Measurements from ENCODE around the gene ECE1. TPM values are rescaled to one million over a fixed set of nuclear protein-coding genes. Genes with fewer than 3 reads are reported as not detected.

ECE1 gene
- total and polyA plus RNA-seq, 2 of the 13 experiments (the other 11 are each of a cell fraction or from before 2014, with no cell fraction given): 13.5 to 21.2 TPM

- TF ChIP-seq PHF21A (CRISPR knock-in tag; IDR thresholded peaks at IDR 0.05): peak; percentile 94
- peak; percentile 82 for TF ChIP-seq POGZ (CRISPR knock-in tag; IDR thresholded peaks at IDR 0.05)
- no peak; the same call in 1 of the 2 replicates for TF ChIP-seq DMAP1 (CRISPR knock-in tag; IDR thresholded peaks at IDR 0.05)
- no peak for TF ChIP-seq ZNF143 (CRISPR knock-in tag; IDR thresholded peaks at IDR 0.05)
- TF ChIP-seq ARNTL (CRISPR knock-in tag; IDR thresholded peaks at IDR 0.05): peak; percentile 62; the same call in 1 of the 2 replicates
- no peak for TF ChIP-seq TMF1 (CRISPR knock-in tag; IDR thresholded peaks at IDR 0.05; ENCODE audit: low read depth)
- 0 out of 2 replicates have a peak, but pooled peaks have one; percentile 59 for TF ChIP-seq ZNF274 (CRISPR knock-in tag; IDR thresholded peaks at IDR 0.05)
- peak; percentile 59 for TF ChIP-seq SP5 (CRISPR knock-in tag; IDR thresholded peaks at IDR 0.05; ENCODE audit: borderline replicate concordance, low read depth)
- no peak for TF ChIP-seq ZNF577 (CRISPR knock-in tag; IDR thresholded peaks at IDR 0.05; ENCODE audit: borderline replicate concordance, low read depth)
- peak; percentile 39 for TF ChIP-seq ZMYM4 (CRISPR knock-in tag; IDR thresholded peaks at IDR 0.05)
- TF ChIP-seq ZNF10 (CRISPR knock-in tag; IDR thresholded peaks at IDR 0.05; ENCODE audit: borderline replicate concordance, low read depth): no peak
- TF ChIP-seq CSRNP1 (CRISPR knock-in tag; IDR thresholded peaks at IDR 0.05): 0 out of 2 replicates have a peak, but pooled peaks have one; percentile 63
- no peak for TF ChIP-seq SCMH1 (CRISPR knock-in tag; IDR thresholded peaks at IDR 0.05; ENCODE audit: borderline replicate concordance)
- TF ChIP-seq MBD4 (IDR thresholded peaks at IDR 0.05; ENCODE audit: borderline replicate concordance, low read length): no peak
- TF ChIP-seq, protein P1, sequence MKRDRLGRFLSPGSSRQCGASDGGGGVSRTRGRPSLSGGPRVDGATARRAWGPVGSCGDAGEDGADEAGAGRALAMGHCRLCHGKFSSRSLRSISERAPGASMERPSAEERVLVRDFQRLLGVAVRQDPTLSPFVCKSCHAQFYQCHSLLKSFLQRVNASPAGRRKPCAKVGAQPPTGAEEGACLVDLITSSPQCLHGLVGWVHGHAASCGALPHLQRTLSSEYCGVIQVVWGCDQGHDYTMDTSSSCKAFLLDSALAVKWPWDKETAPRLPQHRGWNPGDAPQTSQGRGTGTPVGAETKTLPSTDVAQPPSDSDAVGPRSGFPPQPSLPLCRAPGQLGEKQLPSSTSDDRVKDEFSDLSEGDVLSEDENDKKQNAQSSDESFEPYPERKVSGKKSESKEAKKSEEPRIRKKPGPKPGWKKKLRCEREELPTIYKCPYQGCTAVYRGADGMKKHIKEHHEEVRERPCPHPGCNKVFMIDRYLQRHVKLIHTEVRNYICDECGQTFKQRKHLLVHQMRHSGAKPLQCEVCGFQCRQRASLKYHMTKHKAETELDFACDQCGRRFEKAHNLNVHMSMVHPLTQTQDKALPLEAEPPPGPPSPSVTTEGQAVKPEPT (CRISPR knock-in tag; IDR thresholded peaks at IDR 0.05; ENCODE audit: low read depth): 0 out of 2 replicates have a peak, but pooled peaks have one; percentile 48
- peak; percentile 85 for TF ChIP-seq ZFP36L1 (CRISPR knock-in tag; IDR thresholded peaks at IDR 0.05)
- TF ChIP-seq ZNF160 (CRISPR knock-in tag; IDR thresholded peaks at IDR 0.05): no peak
- TF ChIP-seq TBX3 (IDR thresholded peaks at IDR 0.05; ENCODE audit: borderline replicate concordance): peak; percentile 23; the same call in 1 of the 2 replicates
- TF ChIP-seq PHF5A (CRISPR knock-in tag; IDR thresholded peaks at IDR 0.05; ENCODE audit: low read depth, unreplicated experiment): no peak
- no peak for TF ChIP-seq SRF (IDR thresholded peaks at IDR 0.05; ENCODE audit: low read depth, low read length)
- no peak for TF ChIP-seq AHR (CRISPR knock-in tag; IDR thresholded peaks at IDR 0.05)
- TF ChIP-seq ZNF432 (CRISPR knock-in tag; IDR thresholded peaks at IDR 0.05; ENCODE audit: borderline replicate concordance): no peak
- TF ChIP-seq, protein P2, sequence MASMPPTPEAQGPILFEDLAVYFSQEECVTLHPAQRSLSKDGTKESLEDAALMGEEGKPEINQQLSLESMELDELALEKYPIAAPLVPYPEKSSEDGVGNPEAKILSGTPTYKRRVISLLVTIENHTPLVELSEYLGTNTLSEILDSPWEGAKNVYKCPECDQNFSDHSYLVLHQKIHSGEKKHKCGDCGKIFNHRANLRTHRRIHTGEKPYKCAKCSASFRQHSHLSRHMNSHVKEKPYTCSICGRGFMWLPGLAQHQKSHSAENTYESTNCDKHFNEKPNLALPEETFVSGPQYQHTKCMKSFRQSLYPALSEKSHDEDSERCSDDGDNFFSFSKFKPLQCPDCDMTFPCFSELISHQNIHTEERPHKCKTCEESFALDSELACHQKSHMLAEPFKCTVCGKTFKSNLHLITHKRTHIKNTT (CRISPR knock-in tag; IDR thresholded peaks at IDR 0.05): no peak
- no peak for TF ChIP-seq ATF6 (CRISPR knock-in tag; conservative IDR thresholded peaks at IDR 0.05)
- TF ChIP-seq PHF8 (CRISPR knock-in tag; IDR thresholded peaks at IDR 0.05): peak; percentile 48
- TF ChIP-seq MED13 (CRISPR knock-in tag; IDR thresholded peaks at IDR 0.05): peak; percentile 53; the same call in 1 of the 2 replicates
Measured at GRCh38 chr1:21269461-21270085, 20.7 kb downstream of the ECE1 start (continued).

All from HepG2 (cell line).